ENCODE results near the gene CCSER2.
A peak's percentile ranks its signal among the peaks of the same experiment; 100 is the strongest.

- peak; percentile 80 for TF ChIP-seq CTCF (conservative IDR thresholded peaks at IDR 0.05; ENCODE audit: low read depth, low read length)
- no peak for TF ChIP-seq EZH2 (IDR thresholded peaks at IDR 0.05; ENCODE audit: borderline replicate concordance, low read depth, low read length, poor library complexity, severe bottlenecking)
These were observed 46.6 kb downstream of the CCSER2 start for GRCh38 chr10:84375011-84375410.

Data from A673 (cell line).